Cardiac fibroblast (primary cell): Measurements from ENCODE around the gene EFL1.
A peak's percentile ranks its signal among the peaks of the same experiment; 100 is the strongest.

Experiments used
- DNase-seq, 2 donors: peaks; one replicate each; pipeline versions ENCODE4 v3.0.0 to v3.0.0-alpha.2; 2010; ENCODE audit warnings: low read depth in 2 of 2
- H3K4me3 ChIP-seq, 2 donors: replicated peaks in 1 of 2; 1 replicate in 1 of 2; 2 replicates in 1 of 2; pipeline ENCODE4 v1.5.1; 2011; ENCODE audit warnings: low read depth in 2 of 2, low read length in 2 of 2, mild to moderate bottlenecking in 2 of 2, moderate library complexity in 1 of 2
- CTCF ChIP-seq: IDR thresholded peaks from one replicate; pipeline ENCODE4 v1.5.1; 2011; ENCODE audit warnings: low read depth, mild to moderate bottlenecking, low read length, inconsistent platforms

The EFL1 gene

GRCh38 chr15:82113106-82113715, 149.3 kb downstream of the EFL1 start:
- no peak for TF ChIP-seq CTCF
- no peak for DNase-seq
- H3K4me3 ChIP-seq: no peak overlapping the region

- H3K4me3 ChIP-seq: no peak overlapping the region
- no peak for DNase-seq
- TF ChIP-seq CTCF: no peak
Measured at GRCh38 chr15:82111918-82112317, 150.6 kb downstream of the EFL1 start.

- TF ChIP-seq CTCF: no peak
- no peak for DNase-seq
- H3K4me3 ChIP-seq: no peak overlapping the region
Measured at GRCh38 chr15:82110144-82110543, 152.4 kb downstream of the EFL1 start.

GRCh38 chr15:82108489-82109078, 153.9 kb downstream of the EFL1 start:
- H3K4me3 ChIP-seq: no peak overlapping the region
- TF ChIP-seq CTCF: peak; percentile 98
- peak; percentile 65 to 68 for DNase-seq

- TF ChIP-seq CTCF: no peak
- no peak overlapping the region for H3K4me3 ChIP-seq
- DNase-seq: peak in 1 of 2 donors; percentile 18
Measured at GRCh38 chr15:82106679-82107078, 155.9 kb downstream of the EFL1 start.

- DNase-seq: peak; percentile 74 to 82
- TF ChIP-seq CTCF: no peak
- H3K4me3 ChIP-seq: no peak overlapping the region
Measured at GRCh38 chr15:82105451-82106215, 156.9 kb downstream of the EFL1 start.
